Adipocyte (in vitro differentiated cells): ENCODE results near the gene SOS1.

Source experiments
- DNase-seq: peaks from one replicate; pipeline ENCODE4 v3.0.0-alpha.2; 2015; ENCODE audit warnings: low read depth
- H3K27me3 ChIP-seq: replicated peaks from 2 replicates; pipeline ENCODE4 v1.7.0; 2013; ENCODE audit warnings: mild to moderate bottlenecking, low read length, moderate library complexity; ENCODE audit not compliant: control insufficient read depth, insufficient read depth
- H3K36me3 ChIP-seq: 2 replicates; pipeline ENCODE4 v1.7.0; 2013; ENCODE audit warnings: low read length, mild to moderate bottlenecking, moderate library complexity; ENCODE audit not compliant: control insufficient read depth, insufficient read depth, severe bottlenecking
- H3K4me1 ChIP-seq: 2 replicates; pipeline ENCODE4 v1.7.0; 2013; ENCODE audit warnings: mild to moderate bottlenecking, low read length, moderate library complexity; ENCODE audit not compliant: control insufficient read depth, insufficient read depth
- H3K4me3 ChIP-seq: 2 replicates; pipeline ENCODE4 v1.7.0; 2013; ENCODE audit warnings: mild to moderate bottlenecking, low read length, moderate library complexity
- H3K9ac ChIP-seq: 2 replicates; pipeline ENCODE4 v1.7.0; 2013; ENCODE audit warnings: mild to moderate bottlenecking, low read length, moderate library complexity
- H3K9me3 ChIP-seq: 2 replicates; pipeline ENCODE4 v1.7.0; 2013; ENCODE audit warnings: mild to moderate bottlenecking, low read length, moderate library complexity; ENCODE audit not compliant: control insufficient read depth

SOS1 gene

GRCh38 chr2:39120521-39120770 lies 405 bp downstream of the SOS1 start:
- Histone ChIP-seq H3K4me3 (peak overlapping the region; percentile 92), H3K4me1 (peaks cover 45% of the 10 kb centered on the region), H3K36me3 (peaks cover 21% of the 10 kb centered on the region), H3K9ac (peak overlapping the region; percentile 96), H3K9me3 (no peaks in the 10 kb centered on the region), H3K27me3 (no peaks in the 10 kb centered on the region)
- no peak for DNase-seq

- H3K9ac ChIP-seq, result peak overlapping the region; percentile 96
- H3K9me3 ChIP-seq, result no peaks in the 10 kb centered on the region
- peak; percentile 84 for DNase-seq
- peaks cover 41% of the 10 kb centered on the region for H3K4me1 ChIP-seq
- H3K36me3 ChIP-seq, result peaks cover 24% of the 10 kb centered on the region
- H3K27me3 ChIP-seq, result no peaks in the 10 kb centered on the region
- H3K4me3 ChIP-seq, result peak overlapping the region; percentile 92
Measured at GRCh38 chr2:39119732-39120520, 925 bp downstream of the SOS1 start.

GRCh38 chr2:39118786-39119499 lies 1.9 kb downstream of the SOS1 start:
- peak; percentile 68 for DNase-seq
- Histone ChIP-seq H3K4me3 (peak overlapping the region; percentile 92), H3K9me3 (no peaks in the 10 kb centered on the region), H3K4me1 (peaks cover 47% of the 10 kb centered on the region), H3K27me3 (no peaks in the 10 kb centered on the region), H3K9ac (peak overlapping the region; percentile 96), H3K36me3 (peaks cover 27% of the 10 kb centered on the region)

DNA sequence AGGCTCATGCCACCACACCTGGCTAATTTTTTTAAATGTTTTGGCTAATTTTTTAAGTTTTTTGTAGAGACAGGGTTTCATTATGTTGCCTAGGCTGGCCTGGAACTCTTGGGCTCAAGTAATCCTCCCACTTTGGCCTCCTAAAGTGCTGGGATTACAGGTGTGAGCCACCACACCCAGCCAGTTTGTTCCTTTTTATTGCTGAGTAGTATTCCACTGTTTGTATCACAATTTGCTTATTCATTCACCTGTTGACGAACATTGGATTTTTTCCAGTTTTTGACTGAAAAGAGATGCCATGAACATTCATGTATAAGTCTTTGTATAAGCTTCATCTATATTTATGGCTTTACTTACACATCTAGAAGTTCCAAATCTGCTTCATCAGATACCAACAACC lies 5.3 kb downstream of the SOS1 start:
- no peak overlapping the region for H3K9ac ChIP-seq
- no peak overlapping the region for H3K4me3 ChIP-seq
- peaks cover 30% of the 10 kb centered on the region for H3K4me1 ChIP-seq
- H3K36me3 ChIP-seq, result peaks cover 50% of the 10 kb centered on the region
- no peaks in the 10 kb centered on the region for H3K27me3 ChIP-seq
- DNase-seq, result no peak
- H3K9me3 ChIP-seq, result no peaks in the 10 kb centered on the region

GRCh38 chr2:39114771-39115170 lies 6.1 kb downstream of the SOS1 start:
- H3K27me3 ChIP-seq, result no peaks in the 10 kb centered on the region
- H3K9me3 ChIP-seq, result no peaks in the 10 kb centered on the region
- DNase-seq, result peak; percentile 31
- peaks cover 58% of the 10 kb centered on the region for H3K36me3 ChIP-seq
- peaks cover 32% of the 10 kb centered on the region for H3K4me1 ChIP-seq
- no peak overlapping the region for H3K9ac ChIP-seq
- H3K4me3 ChIP-seq, result peak overlapping the region; percentile 48

GRCh38 chr2:39109537-39109936 lies 11.3 kb downstream of the SOS1 start:
- peaks cover 40% of the 10 kb centered on the region for H3K36me3 ChIP-seq
- peaks cover 36% of the 10 kb centered on the region for H3K4me1 ChIP-seq
- no peaks in the 10 kb centered on the region for H3K27me3 ChIP-seq
- no peaks in the 10 kb centered on the region for H3K9me3 ChIP-seq
- DNase-seq, result no peak
- no peak overlapping the region for H3K9ac ChIP-seq
- no peak overlapping the region for H3K4me3 ChIP-seq

GRCh38 chr2:39108377-39108776 lies 12.5 kb downstream of the SOS1 start:
- peaks cover 37% of the 10 kb centered on the region for H3K36me3 ChIP-seq
- no peaks in the 10 kb centered on the region for H3K27me3 ChIP-seq
- no peak for DNase-seq
- H3K9me3 ChIP-seq, result no peaks in the 10 kb centered on the region
- H3K9ac ChIP-seq, result no peak overlapping the region
- H3K4me3 ChIP-seq, result no peak overlapping the region
- H3K4me1 ChIP-seq, result peaks cover 38% of the 10 kb centered on the region

DNA sequence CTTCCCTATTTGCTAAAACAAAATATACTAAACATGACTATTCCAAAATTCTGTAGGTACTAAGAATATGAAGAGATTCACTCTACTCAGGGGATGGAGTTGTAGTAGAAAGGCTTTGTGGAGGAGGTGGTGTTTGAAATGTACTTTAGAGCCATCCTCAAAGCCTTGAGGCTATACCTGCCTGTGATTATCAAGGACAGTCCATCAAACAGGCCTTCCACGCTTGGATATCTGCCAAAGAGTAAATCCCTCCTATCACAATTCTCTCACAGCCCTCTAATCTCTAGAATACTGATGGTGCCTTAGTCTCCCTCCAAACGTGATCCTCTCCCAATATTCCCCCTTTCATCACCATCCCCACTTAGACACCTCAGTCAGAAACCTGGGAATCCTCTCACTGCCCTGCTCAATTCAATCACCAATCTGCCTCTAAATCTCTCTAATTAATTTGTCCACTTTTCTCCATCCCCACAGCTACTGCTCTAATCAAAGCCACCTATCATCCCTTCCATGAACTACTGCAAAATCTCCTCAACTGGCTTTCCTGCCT lies 13.1 kb downstream of the SOS1 start:
- H3K4me3 ChIP-seq, result no peak overlapping the region
- H3K27me3 ChIP-seq, result no peaks in the 10 kb centered on the region
- peaks cover 32% of the 10 kb centered on the region for H3K36me3 ChIP-seq
- DNase-seq, result no peak
- H3K9ac ChIP-seq, result peak overlapping the region; percentile 36
- no peaks in the 10 kb centered on the region for H3K9me3 ChIP-seq
- H3K4me1 ChIP-seq, result peaks cover 43% of the 10 kb centered on the region

GRCh38 chr2:39107156-39107555 lies 13.7 kb downstream of the SOS1 start:
- DNase-seq, result peak; percentile 32
- Histone ChIP-seq H3K36me3 (peaks cover 26% of the 10 kb centered on the region), H3K9ac (peak overlapping the region; percentile 36), H3K9me3 (no peaks in the 10 kb centered on the region), H3K4me3 (peak overlapping the region; percentile 15), H3K4me1 (peaks cover 48% of the 10 kb centered on the region), H3K27me3 (no peaks in the 10 kb centered on the region)

- Histone ChIP-seq H3K9ac (no peak overlapping the region), H3K4me1 (peaks cover 48% of the 10 kb centered on the region), H3K36me3 (peaks cover 4% of the 10 kb centered on the region), H3K27me3 (no peaks in the 10 kb centered on the region), H3K9me3 (no peaks in the 10 kb centered on the region), H3K4me3 (no peak overlapping the region)
- DNase-seq, result no peak
Measured at GRCh38 chr2:39099870-39100728, 20.8 kb downstream of the SOS1 start.

DNA sequence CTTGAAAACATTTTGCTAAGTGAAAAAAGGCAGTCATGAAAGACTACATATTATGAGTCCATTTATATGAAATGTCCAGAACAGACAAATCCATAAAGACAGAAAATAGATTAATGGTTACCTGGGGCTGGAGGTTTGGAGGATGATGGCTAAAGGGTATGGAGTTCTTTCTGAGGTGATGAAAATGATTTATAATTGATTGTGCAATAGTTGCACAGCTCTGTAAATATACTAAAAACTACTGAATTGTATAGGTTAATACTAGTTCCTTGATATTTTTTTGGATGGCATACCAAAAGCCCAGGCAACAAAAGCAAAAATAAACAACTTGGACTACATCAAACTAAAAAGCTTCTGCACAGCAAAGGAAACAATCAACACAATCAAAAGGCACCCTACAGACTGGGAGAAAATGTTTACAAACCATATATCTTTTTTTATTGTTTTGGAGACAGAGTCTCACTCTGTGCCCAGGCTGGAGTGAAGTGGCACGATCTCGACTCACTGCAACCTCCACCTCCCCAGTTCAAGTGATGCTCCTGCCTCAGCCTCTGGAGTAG lies 21.5 kb downstream of the SOS1 start:
- H3K4me1 ChIP-seq, result peaks cover 48% of the 10 kb centered on the region
- no peaks in the 10 kb centered on the region for H3K27me3 ChIP-seq
- H3K36me3 ChIP-seq, result peaks cover 4% of the 10 kb centered on the region
- no peaks in the 10 kb centered on the region for H3K9me3 ChIP-seq
- H3K9ac ChIP-seq, result no peak overlapping the region
- DNase-seq, result no peak
- H3K4me3 ChIP-seq, result no peak overlapping the region
